Measurements from ENCODE around the gene PADI6.
A peak's percentile ranks its signal among the peaks of the same experiment; 100 is the strongest.

PADI6 gene

GRCh38 chr1:17436380-17437174 is 64.6 kb downstream of the PADI6 start:
- DNase-seq (ENCODE audit: low read depth) = no peak

DNA sequence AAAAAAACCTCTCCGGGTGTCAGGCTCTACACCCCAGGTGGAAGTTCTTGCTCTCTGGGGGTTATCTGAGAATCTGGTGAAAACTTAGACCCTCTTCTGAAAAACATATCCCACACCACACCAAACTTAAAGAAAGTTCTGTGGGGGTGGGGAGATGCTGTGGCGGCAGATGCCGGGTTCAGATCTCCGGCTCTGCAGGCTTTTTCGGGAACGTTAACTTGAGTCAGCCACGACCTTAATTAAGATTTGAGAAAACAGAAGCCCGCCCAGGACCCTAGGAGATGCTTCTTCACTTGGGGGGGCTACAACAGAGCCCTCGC is 65.2 kb downstream of the PADI6 start:
- no peak for DNase-seq (ENCODE audit: low read depth)

DNA sequence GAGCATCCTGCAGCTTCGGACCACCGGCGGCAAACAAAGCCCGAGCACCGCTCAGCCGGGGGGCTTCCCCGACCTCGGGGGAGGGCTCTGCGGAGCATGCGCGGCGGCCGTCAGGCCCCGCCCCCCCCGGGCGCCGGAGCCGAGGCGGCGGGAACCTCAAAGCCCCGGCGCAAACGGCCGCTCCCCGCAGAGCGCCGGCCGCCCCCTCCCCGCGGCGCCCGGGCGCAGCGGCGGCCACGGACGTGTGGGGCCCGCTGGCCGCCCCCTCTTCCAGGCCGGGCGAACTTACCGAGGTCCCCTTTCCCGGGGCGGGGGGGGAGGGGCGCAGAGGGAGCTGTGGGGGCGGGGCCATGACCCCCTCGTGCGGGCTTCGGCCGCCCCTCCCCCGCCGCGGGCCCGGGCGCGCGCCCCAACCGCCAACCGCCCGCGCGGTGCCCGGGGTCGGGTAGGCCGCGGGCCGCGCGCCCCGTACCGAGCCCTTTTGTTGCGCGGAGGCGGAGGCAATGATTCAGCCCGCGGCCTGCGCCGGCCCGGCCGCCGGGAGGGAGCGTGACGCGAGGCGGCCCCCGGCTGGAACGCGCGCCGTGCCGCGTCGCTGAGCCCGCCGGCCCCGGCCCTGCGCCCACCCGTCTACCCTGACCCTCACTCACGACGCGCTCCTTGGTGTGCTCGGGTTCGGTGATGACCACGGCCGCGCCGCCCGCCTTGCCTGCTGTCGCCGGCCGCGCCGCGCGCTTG is 65.8 kb downstream of the PADI6 start:
- peak; percentile 26 for DNase-seq (ENCODE audit: low read depth)

GRCh38 chr1:17438318-17439249 is 66.6 kb downstream of the PADI6 start:
- peak; percentile 54 for DNase-seq (ENCODE audit: low read depth)

- DNase-seq (ENCODE audit: low read depth) = peak; percentile 60
Measured at GRCh38 chr1:17439250-17440073, 67.5 kb downstream of the PADI6 start, which contains the start of gene RCC2. TSS of gene RCC2 (minus strand) at chr1:17439677. CDS start at chr1:17438514, 1,163 bp downstream.

- DNase-seq (ENCODE audit: low read depth) = no peak
Measured at GRCh38 chr1:17440074-17440826, 68.3 kb downstream of the PADI6 start.

- DNase-seq (ENCODE audit: low read depth) = no peak
Measured at GRCh38 chr1:17440827-17441168, 68.8 kb downstream of the PADI6 start.

- no peak for DNase-seq (ENCODE audit: low read depth)
Measured at GRCh38 chr1:17441265-17441992, 69.4 kb downstream of the PADI6 start.

DNA sequence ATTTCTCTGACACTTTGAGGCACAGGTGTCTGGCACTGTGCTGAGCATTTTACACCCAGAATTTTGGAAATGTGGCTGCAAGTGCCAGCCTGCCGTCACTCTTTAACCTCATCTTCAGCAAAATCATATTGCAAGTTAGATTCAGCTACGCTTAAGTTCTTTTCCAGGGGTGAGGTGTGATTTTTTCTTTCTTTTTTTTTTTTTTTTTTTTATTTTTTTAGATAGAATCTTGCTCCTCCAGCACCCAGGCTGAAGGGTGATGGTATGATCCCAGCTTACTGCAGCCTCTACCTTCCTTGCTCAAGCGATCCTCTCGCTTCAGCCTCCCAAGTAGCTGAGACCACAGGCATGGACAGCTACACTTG is 70.0 kb downstream of the PADI6 start:
- DNase-seq (ENCODE audit: low read depth) = no peak

DNA sequence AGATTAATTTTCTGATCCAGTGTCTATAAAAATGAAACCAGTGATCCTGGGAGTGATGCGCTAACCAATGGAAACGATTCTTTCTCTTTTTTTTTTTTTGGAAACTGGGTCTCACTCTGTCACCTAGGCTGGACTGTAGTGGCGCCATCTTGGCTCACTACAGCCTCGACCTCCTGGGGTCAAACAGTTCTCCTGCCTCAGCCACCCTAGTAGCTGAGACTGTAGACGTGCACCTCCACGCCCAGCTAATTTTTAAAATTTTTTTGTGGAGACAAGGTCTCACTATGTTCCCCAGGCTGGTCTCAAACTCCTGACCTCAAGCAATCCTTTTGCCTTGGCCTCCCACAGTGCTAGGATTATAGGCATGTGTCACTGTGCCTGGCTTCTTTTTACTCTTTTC is 70.8 kb downstream of the PADI6 start:
- no peak for DNase-seq (ENCODE audit: low read depth)

- DNase-seq (ENCODE audit: low read depth) = no peak
Measured at GRCh38 chr1:17447501-17447992, 75.6 kb downstream of the PADI6 start.

Measured in T-helper 22 cell (primary cell).